Measurements from ENCODE around the gene MEF2D.

The MEF2D gene

GRCh38 chr1:156488566-156489165, 11.9 kb downstream of the MEF2D start:
- peak; percentile 82 for DNase-seq (ENCODE audit: low spot score)
- TF ChIP-seq CTCF (IDR thresholded peaks at IDR 0.05; ENCODE audit: borderline replicate concordance, control extremely low read depth, extremely low read depth, insufficient read depth, missing control alignments) = no peak
- in situ Hi-C loops (cut with MboI; ENCODE audit: low sequenced_read_pairs, unreplicated experiment) = no loop called here

- DNase-seq (ENCODE audit: low spot score) = peak; percentile 78
- in situ Hi-C loops (cut with MboI; ENCODE audit: low sequenced_read_pairs, unreplicated experiment) = no loop called here
- TF ChIP-seq CTCF (IDR thresholded peaks at IDR 0.05; ENCODE audit: borderline replicate concordance, control extremely low read depth, extremely low read depth, insufficient read depth, missing control alignments) = no peak
Observed at GRCh38 chr1:156487862-156488261, 12.7 kb downstream of the MEF2D start.

GRCh38 chr1:156486421-156487344, 13.9 kb downstream of the MEF2D start:
- no peak for DNase-seq (ENCODE audit: low spot score)
- in situ Hi-C loops (cut with MboI; ENCODE audit: low sequenced_read_pairs, unreplicated experiment) = no loop called here

GRCh38 chr1:156485984-156486383, 14.6 kb downstream of the MEF2D start:
- DNase-seq (ENCODE audit: low spot score) = no peak
- TF ChIP-seq CTCF (IDR thresholded peaks at IDR 0.05; ENCODE audit: borderline replicate concordance, control extremely low read depth, extremely low read depth, insufficient read depth, missing control alignments) = no peak
- in situ Hi-C loops (cut with MboI; ENCODE audit: low sequenced_read_pairs, unreplicated experiment) = no loop called here

More at GRCh38 chr1:156486421-156487344, 13.9 kb downstream of the MEF2D start:
- TF ChIP-seq CTCF (IDR thresholded peaks at IDR 0.05; ENCODE audit: borderline replicate concordance, control extremely low read depth, extremely low read depth, insufficient read depth, missing control alignments) = no peak

GRCh38 chr1:156484480-156485058, 16.0 kb downstream of the MEF2D start:
- TF ChIP-seq CTCF (IDR thresholded peaks at IDR 0.05; ENCODE audit: borderline replicate concordance, control extremely low read depth, extremely low read depth, insufficient read depth, missing control alignments) = no peak
- no peak for DNase-seq (ENCODE audit: low spot score)
- in situ Hi-C loops (cut with MboI; ENCODE audit: low sequenced_read_pairs, unreplicated experiment) = no loop called here

GRCh38 chr1:156483397-156483796, 17.2 kb downstream of the MEF2D start:
- in situ Hi-C loops (cut with MboI; ENCODE audit: low sequenced_read_pairs, unreplicated experiment) = no loop called here
- TF ChIP-seq CTCF (IDR thresholded peaks at IDR 0.05; ENCODE audit: borderline replicate concordance, control extremely low read depth, extremely low read depth, insufficient read depth, missing control alignments) = no peak

More at GRCh38 chr1:156483397-156483796, 17.2 kb downstream of the MEF2D start:
- no peak for DNase-seq (ENCODE audit: low spot score)

Data from GM13976 (cell line).